D721Med (cell line): ENCODE results near the gene HIVEP1.

ENCODE experiments used
- DNase-seq: peaks from one replicate; pipeline ENCODE4 v3.0.0; 2011; ENCODE audit warnings: low spot score; ENCODE audit not compliant: insufficient read length
- FAIRE-seq: peaks from 2 replicates; lab custom pipeline; 2011; peaks lifted over from hg19 to GRCh38; lab: Jason Lieb, UNC
- CTCF ChIP-seq: IDR thresholded peaks from 2 replicates; pipeline ENCODE4 v1.5.1; 2012; ENCODE audit warnings: mild to moderate bottlenecking, control low read depth; ENCODE audit not compliant: insufficient read depth; ENCODE audit errors: missing control alignments

The HIVEP1 gene

GRCh38 chr6:12012038-12012557, at the start of gene HIVEP1:
HIVEP1 (plus strand) TSS chr6:12012312; CDS start chr6:12015629, 3,317 bp downstream.
- FAIRE-seq (no peak), DNase-seq (no peak)
- TF ChIP-seq CTCF, result no peak

GRCh38 chr6:11963756-11964500, 48.2 kb upstream of the HIVEP1 start:
- DNase-seq (no peak), FAIRE-seq (no peak)
- no peak for TF ChIP-seq CTCF

GRCh38 chr6:11964729-11965335, 47.3 kb upstream of the HIVEP1 start:
- no peak for TF ChIP-seq CTCF
- FAIRE-seq (no peak), DNase-seq (no peak)

GRCh38 chr6:11965499-11965898, 46.6 kb upstream of the HIVEP1 start:
- DNase-seq (no peak), FAIRE-seq (no peak)
- TF ChIP-seq CTCF, result no peak

- FAIRE-seq (no peak), DNase-seq (no peak)
- TF ChIP-seq CTCF, result no peak
These were observed 43.8 kb upstream of the HIVEP1 start for GRCh38 chr6:11968241-11968806.

- no peak for FAIRE-seq
- TF ChIP-seq CTCF, result no peak
- no peak for DNase-seq
These were observed 43.0 kb upstream of the HIVEP1 start for GRCh38 chr6:11969092-11969491.
